Measurements from ENCODE around the gene LRRC45.
A peak's percentile ranks its signal among the peaks of the same experiment; 100 is the strongest.

DNA sequence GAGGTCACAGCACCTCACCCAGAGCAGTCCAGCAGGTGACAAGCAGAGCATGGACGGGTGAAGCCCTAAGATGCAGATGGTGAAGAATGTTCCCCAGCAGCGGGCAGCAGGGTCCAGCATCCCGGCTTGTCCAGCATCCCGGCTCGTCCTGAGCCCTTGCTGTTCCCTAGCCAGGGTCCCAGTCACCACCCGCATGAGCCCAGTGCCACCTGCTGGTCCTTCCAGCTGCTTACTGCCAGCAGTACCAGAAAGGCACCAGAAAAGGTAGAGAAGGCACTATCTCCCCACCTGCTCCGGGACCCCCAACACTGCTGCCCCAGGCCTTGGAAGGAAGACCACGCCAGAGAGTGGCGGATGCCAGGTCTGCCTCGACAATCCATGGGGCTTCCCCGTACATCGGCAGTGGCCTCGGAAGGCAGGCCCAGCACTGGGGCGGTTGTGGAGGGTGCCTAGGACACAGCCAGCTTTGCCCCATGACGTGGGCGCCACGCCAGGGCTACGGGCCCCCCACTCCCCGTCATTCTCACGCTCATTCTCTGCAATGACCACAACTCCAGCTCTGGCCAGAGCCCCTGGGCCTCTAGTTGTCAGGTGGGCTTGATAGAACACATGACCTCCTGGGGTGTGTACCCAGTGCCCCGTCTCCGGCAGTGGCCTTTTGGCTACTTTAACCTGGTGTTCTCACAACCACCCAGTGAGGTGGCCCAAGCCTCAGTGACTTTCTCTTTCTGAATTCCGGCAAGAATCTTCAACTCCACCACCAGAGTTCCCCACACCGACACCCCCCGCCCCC lies 1.8 kb upstream of the LRRC45 start:
- TF ChIP-seq, protein P1, sequence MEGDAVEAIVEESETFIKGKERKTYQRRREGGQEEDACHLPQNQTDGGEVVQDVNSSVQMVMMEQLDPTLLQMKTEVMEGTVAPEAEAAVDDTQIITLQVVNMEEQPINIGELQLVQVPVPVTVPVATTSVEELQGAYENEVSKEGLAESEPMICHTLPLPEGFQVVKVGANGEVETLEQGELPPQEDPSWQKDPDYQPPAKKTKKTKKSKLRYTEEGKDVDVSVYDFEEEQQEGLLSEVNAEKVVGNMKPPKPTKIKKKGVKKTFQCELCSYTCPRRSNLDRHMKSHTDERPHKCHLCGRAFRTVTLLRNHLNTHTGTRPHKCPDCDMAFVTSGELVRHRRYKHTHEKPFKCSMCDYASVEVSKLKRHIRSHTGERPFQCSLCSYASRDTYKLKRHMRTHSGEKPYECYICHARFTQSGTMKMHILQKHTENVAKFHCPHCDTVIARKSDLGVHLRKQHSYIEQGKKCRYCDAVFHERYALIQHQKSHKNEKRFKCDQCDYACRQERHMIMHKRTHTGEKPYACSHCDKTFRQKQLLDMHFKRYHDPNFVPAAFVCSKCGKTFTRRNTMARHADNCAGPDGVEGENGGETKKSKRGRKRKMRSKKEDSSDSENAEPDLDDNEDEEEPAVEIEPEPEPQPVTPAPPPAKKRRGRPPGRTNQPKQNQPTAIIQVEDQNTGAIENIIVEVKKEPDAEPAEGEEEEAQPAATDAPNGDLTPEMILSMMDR (IDR thresholded peaks at IDR 0.05): peak; percentile 49 to 92 (median 90)
- TF ChIP-seq POLR2A (IDR thresholded peaks at IDR 0.05): no peak

Measured in adrenal gland (tissue), 5 donors.